Measurements from ENCODE around the gene DDAH1.

- TF ChIP-seq CTCF (IDR thresholded peaks at IDR 0.05) (no peak), POLR2A (IDR thresholded peaks at IDR 0.05) (no peak)
Measured at GRCh38 chr1:85371021-85371420, 93.9 kb downstream of the DDAH1 start.
